ENCODE data around the gene CDK5RAP3. TPM values are rescaled to one million over a fixed set of nuclear protein-coding genes. Genes with fewer than 3 reads are reported as not detected.

Gene CDK5RAP3
- total and polyA plus RNA-seq, 2 experiments from 2014 or later, result 92.6 to 106 TPM

- H3K9me3 Mint-ChIP-seq, result no peaks in the 10 kb centered on the region; the same call in 2 of the 3 replicates
- no peak overlapping the region; the same call in 1 of the 2 replicates for H3K27ac Mint-ChIP-seq
- H3K27ac ChIP-seq (ENCODE audit: low read depth), result no peak overlapping the region
- peaks cover 49% of the 10 kb centered on the region for H3K36me3 Mint-ChIP-seq (ENCODE audit: low read depth)
- no peak for DNase-seq (ENCODE audit: low spot score)
- no peaks in the 10 kb centered on the region for H3K79me2 ChIP-seq (replicated peaks; ENCODE audit: insufficient read depth)
- H3K4me1 Mint-ChIP-seq, result peaks cover 19% of the 10 kb centered on the region
- H3K36me3 ChIP-seq (ENCODE audit: insufficient read depth), result peaks cover 17% of the 10 kb centered on the region; the same call in 1 of the 2 replicates
- H3K27me3 ChIP-seq (ENCODE audit: insufficient read depth), result no peaks in the 10 kb centered on the region
- H3K27me3 Mint-ChIP-seq (ENCODE audit: insufficient read depth, low read depth, poor library complexity), result peaks cover 10% of the 10 kb centered on the region
- ATAC-seq, result no peak
- 0 out of 2 replicates have a peak, but pooled peaks cover under 1% of the 10 kb centered on the region for H3F3A ChIP-seq (replicated peaks; ENCODE audit: low read depth)
- no peak overlapping the region for H2AFZ ChIP-seq
- peaks cover 4% of the 10 kb centered on the region for H4K20me1 ChIP-seq (replicated peaks; ENCODE audit: insufficient read depth)
- peaks cover 11% of the 10 kb centered on the region for H3K4me1 ChIP-seq (ENCODE audit: insufficient read depth)
- TF ChIP-seq EZH2 (IDR thresholded peaks at IDR 0.05; ENCODE audit: low read depth, unreplicated experiment) (no peak), JUNB (IDR thresholded peaks at IDR 0.05; ENCODE audit: unreplicated experiment) (no peak)
- no peak overlapping the region for H3K4me2 ChIP-seq
- H3K9me2 ChIP-seq (ENCODE audit: insufficient read depth), result no peaks in the 10 kb centered on the region
- H3K4me3 ChIP-seq, result no peak overlapping the region
- no peak overlapping the region for H3K4me3 Mint-ChIP-seq
Measured at GRCh38 chr17:47982645-47983390, 11.9 kb downstream of the CDK5RAP3 start.

GRCh38 chr17:47983492-47984223 lies 12.7 kb downstream of the CDK5RAP3 start:
- H3F3A ChIP-seq (replicated peaks; ENCODE audit: low read depth), result 0 out of 2 replicates have a peak, but pooled peaks cover 4% of the 10 kb centered on the region
- H3K9me2 ChIP-seq (ENCODE audit: insufficient read depth), result no peaks in the 10 kb centered on the region
- peaks cover 14% of the 10 kb centered on the region for H3K27me3 Mint-ChIP-seq (ENCODE audit: insufficient read depth, low read depth, poor library complexity)
- H3K27ac ChIP-seq (ENCODE audit: low read depth), result no peak overlapping the region
- H3K4me1 Mint-ChIP-seq, result peaks cover 25% of the 10 kb centered on the region
- no peak for ATAC-seq
- H3K4me3 Mint-ChIP-seq, result no peak overlapping the region
- DNase-seq (ENCODE audit: low spot score), result no peak
- no peak overlapping the region for H3K4me2 ChIP-seq
- H3K27ac Mint-ChIP-seq, result peak overlapping the region; percentile 3; the same call in 1 of the 2 replicates
- H3K36me3 Mint-ChIP-seq (ENCODE audit: low read depth), result peaks cover 40% of the 10 kb centered on the region
- no peaks in the 10 kb centered on the region for H3K27me3 ChIP-seq (ENCODE audit: insufficient read depth)
- H3K36me3 ChIP-seq (ENCODE audit: insufficient read depth), result peaks cover 17% of the 10 kb centered on the region; the same call in 1 of the 2 replicates
- no peaks in the 10 kb centered on the region; the same call in 2 of the 3 replicates for H3K9me3 Mint-ChIP-seq
- no peak overlapping the region for H2AFZ ChIP-seq
- TF ChIP-seq CTCF (conservative IDR thresholded peaks at IDR 0.05; ENCODE audit: low read depth in 2 of 2) (no peak), STAT1 (IDR thresholded peaks at IDR 0.05; ENCODE audit: unreplicated experiment) (no peak), REST (IDR thresholded peaks at IDR 0.05; ENCODE audit: unreplicated experiment) (no peak)
- peaks cover 3% of the 10 kb centered on the region for H4K20me1 ChIP-seq (replicated peaks; ENCODE audit: insufficient read depth)
- H3K79me2 ChIP-seq (replicated peaks; ENCODE audit: insufficient read depth), result no peaks in the 10 kb centered on the region
- H3K4me1 ChIP-seq (ENCODE audit: insufficient read depth), result peaks cover 16% of the 10 kb centered on the region
- H3K4me3 ChIP-seq, result no peak overlapping the region
